ENCODE measurements around the gene ZNF503. TPM values are rescaled to one million over a fixed set of nuclear protein-coding genes. Genes with fewer than 3 reads are reported as not detected.
A peak's percentile ranks its signal among the peaks of the same experiment; 100 is the strongest.

ZNF503 gene
- total and polyA plus RNA-seq, 10 of the 15 experiments (the other 5 are each of a cell fraction or from before 2014, with no cell fraction given): 0.05 to 1.1 (median 0.11) TPM; not detected in 1

GRCh38 chr10:75407713-75408508, 6.3 kb upstream of the ZNF503 start:
- TF ChIP-seq IRF5 (IDR thresholded peaks at IDR 0.05; ENCODE audit: borderline replicate concordance) (no peak), POLR2AphosphoS5 (IDR thresholded peaks at IDR 0.05; ENCODE audit: low read length) (no peak), IKZF1 (conservative IDR thresholded peaks at IDR 0.05) (0 out of 2 replicates have a peak, but pooled peaks have one; percentile 3), BHLHE40 (IDR thresholded peaks at IDR 0.05; ENCODE audit: borderline replicate concordance in 1 of 2, low read depth in 2 of 2, low read length in 1 of 2) (peak in 1 of 2 experiments; percentile 27; a peak in 1 of 4 replicates), YY1 (IDR thresholded peaks at IDR 0.05; ENCODE audit: low read depth, low read length) (no peak), EZH2 (IDR thresholded peaks at IDR 0.05; ENCODE audit: borderline replicate concordance, control insufficient read depth, low read depth, low read length) (peak; percentile 28; the same call in 1 of the 2 replicates), DPF2 (IDR thresholded peaks at IDR 0.05) (0 out of 2 replicates have a peak, but pooled peaks have one; percentile 21), HDAC6 (IDR thresholded peaks at IDR 0.05; ENCODE audit: unreplicated experiment) (peak; percentile 70), CTCF (IDR thresholded peaks at IDR 0.05 in 2 of 3, conservative IDR thresholded peaks at IDR 0.05 in 1 of 3; ENCODE audit: control insufficient read depth in 2 of 3, extremely low read depth in 1 of 3, insufficient read depth in 1 of 3, low read depth in 3 of 3, low read length in 3 of 3) (peak in 1 of 3 experiments; percentile 7; a peak in 1 of 6 replicates)
- TF ChIP-seq, protein P1, sequence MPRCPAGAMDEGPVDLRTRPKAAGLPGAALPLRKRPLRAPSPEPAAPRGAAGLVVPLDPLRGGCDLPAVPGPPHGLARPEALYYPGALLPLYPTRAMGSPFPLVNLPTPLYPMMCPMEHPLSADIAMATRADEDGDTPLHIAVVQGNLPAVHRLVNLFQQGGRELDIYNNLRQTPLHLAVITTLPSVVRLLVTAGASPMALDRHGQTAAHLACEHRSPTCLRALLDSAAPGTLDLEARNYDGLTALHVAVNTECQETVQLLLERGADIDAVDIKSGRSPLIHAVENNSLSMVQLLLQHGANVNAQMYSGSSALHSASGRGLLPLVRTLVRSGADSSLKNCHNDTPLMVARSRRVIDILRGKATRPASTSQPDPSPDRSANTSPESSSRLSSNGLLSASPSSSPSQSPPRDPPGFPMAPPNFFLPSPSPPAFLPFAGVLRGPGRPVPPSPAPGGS (IDR thresholded peaks at IDR 0.05; ENCODE audit: borderline replicate concordance, insufficient read depth, low read depth, low read length, poor library complexity, severe bottlenecking): no peak
- WGBS (ENCODE audit: insufficient coverage, insufficient replicate concordance, low lambda C conversion rate, missing lambda C conversion rate): 16% methylated on average over 54 of the region's 68 CpGs
- ChIA-PET SMC1A (ENCODE audit: uncharacterized antibody, unreplicated experiment) (interaction anchor here (0.9 to 1.7 kb wide), 4 partner anchors 20 to 244 kb away, joined by 3 to 4 read pairs (median 4); no protein-coding TSS in a partner anchor), CTCF (interaction anchor here (1.1 kb wide), 1 partner anchor 243 kb away, joined by 4 read pairs; no protein-coding TSS in a partner anchor), RAD21 (ENCODE audit: unreplicated experiment) (no interaction called here), POLR2A (interaction anchor here (0.6 kb wide), 1 partner anchor 195 kb away, joined by 3 read pairs; no protein-coding TSS in a partner anchor)
- BruUV-seq (replicated peaks): no TSS peak
- Histone ChIP-seq H3K36me3 (ENCODE audit: control insufficient read depth in 2 of 2, insufficient read depth in 2 of 2, low read length in 1 of 2) (no peaks in the 10 kb centered on the region), H3K27ac (ENCODE audit: control insufficient read depth, insufficient read depth) (no peak overlapping the region), H3K4me3 (no peak overlapping the region), H4K20me1 (ENCODE audit: control insufficient read depth, insufficient read depth) (no peaks in the 10 kb centered on the region), H3K4me2 (ENCODE audit: control insufficient read depth, insufficient read depth) (no peak overlapping the region), H3K79me2 (ENCODE audit: control insufficient read depth, insufficient read depth, low read length) (no peaks in the 10 kb centered on the region), H3K27me3 (replicated peaks in 1 of 2; ENCODE audit: control insufficient read depth in 2 of 2, insufficient read depth in 2 of 2, low read length in 1 of 2) (peaks cover 7% of the 10 kb centered on the region in 2 experiments; a peak in 3 of 4 replicates), H2AFZ (ENCODE audit: control insufficient read depth, low read depth, low read length) (no peak overlapping the region), H3K9me3 (replicated peaks; ENCODE audit: control insufficient read depth, insufficient read depth, low read length) (no peaks in the 10 kb centered on the region; the same call in 2 of the 3 replicates), H3K9ac (ENCODE audit: control insufficient read depth, insufficient read depth, low read length) (no peak overlapping the region), H3K4me1 (ENCODE audit: control insufficient read depth, insufficient read depth, low read length) (no peaks in the 10 kb centered on the region)
- in situ Hi-C loops (cut with MboI): no loop called here
- intact Hi-C loops (cut with micrococcal nuclease; ENCODE audit: unreplicated experiment): loop anchor here (10.0 kb wide), 2 partner anchors 237 to 897 kb away; no protein-coding TSS in a partner anchor
- FAIRE-seq (no peak), DNase-seq (ENCODE audit: low read depth, low spot score) (no peak), ATAC-seq (no peak)

All from GM12878 (cell line).